Measurements from ENCODE around the gene C1orf174.

Gene C1orf174

GRCh38 chr1:3905266-3905952 lies 5.3 kb upstream of the C1orf174 start:
- TF ChIP-seq, protein P1, sequence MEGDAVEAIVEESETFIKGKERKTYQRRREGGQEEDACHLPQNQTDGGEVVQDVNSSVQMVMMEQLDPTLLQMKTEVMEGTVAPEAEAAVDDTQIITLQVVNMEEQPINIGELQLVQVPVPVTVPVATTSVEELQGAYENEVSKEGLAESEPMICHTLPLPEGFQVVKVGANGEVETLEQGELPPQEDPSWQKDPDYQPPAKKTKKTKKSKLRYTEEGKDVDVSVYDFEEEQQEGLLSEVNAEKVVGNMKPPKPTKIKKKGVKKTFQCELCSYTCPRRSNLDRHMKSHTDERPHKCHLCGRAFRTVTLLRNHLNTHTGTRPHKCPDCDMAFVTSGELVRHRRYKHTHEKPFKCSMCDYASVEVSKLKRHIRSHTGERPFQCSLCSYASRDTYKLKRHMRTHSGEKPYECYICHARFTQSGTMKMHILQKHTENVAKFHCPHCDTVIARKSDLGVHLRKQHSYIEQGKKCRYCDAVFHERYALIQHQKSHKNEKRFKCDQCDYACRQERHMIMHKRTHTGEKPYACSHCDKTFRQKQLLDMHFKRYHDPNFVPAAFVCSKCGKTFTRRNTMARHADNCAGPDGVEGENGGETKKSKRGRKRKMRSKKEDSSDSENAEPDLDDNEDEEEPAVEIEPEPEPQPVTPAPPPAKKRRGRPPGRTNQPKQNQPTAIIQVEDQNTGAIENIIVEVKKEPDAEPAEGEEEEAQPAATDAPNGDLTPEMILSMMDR (IDR thresholded peaks at IDR 0.05; ENCODE audit: low read depth, low read length, missing control alignments) = no peak
- no peak for DNase-seq (ENCODE audit: extremely low read depth, low read depth)
- no peak overlapping the region for H3K4me3 ChIP-seq (replicated peaks; ENCODE audit: low read depth, low read length)

DNA sequence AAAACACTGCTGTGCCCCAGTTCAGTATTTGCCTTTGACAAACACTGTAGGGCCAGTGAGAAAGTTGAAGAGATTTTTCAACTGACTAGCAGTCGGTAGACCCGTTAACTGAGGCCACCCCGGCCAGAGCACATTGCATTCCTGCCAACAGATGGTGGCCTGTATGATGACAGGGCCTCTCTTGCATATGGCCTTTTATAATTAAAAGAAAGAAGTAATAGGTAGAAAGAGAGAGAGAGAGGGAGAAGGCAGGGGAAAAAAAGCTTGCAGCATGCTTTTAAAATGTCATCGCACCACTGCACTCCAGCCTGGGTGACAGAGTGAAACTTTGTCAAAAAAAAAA lies 4.7 kb upstream of the C1orf174 start:
- no peak overlapping the region for H3K4me3 ChIP-seq (replicated peaks; ENCODE audit: low read depth, low read length)
- TF ChIP-seq, protein P1 (IDR thresholded peaks at IDR 0.05; ENCODE audit: low read depth, low read length, missing control alignments) = no peak
- no peak for DNase-seq (ENCODE audit: extremely low read depth, low read depth)

DNA sequence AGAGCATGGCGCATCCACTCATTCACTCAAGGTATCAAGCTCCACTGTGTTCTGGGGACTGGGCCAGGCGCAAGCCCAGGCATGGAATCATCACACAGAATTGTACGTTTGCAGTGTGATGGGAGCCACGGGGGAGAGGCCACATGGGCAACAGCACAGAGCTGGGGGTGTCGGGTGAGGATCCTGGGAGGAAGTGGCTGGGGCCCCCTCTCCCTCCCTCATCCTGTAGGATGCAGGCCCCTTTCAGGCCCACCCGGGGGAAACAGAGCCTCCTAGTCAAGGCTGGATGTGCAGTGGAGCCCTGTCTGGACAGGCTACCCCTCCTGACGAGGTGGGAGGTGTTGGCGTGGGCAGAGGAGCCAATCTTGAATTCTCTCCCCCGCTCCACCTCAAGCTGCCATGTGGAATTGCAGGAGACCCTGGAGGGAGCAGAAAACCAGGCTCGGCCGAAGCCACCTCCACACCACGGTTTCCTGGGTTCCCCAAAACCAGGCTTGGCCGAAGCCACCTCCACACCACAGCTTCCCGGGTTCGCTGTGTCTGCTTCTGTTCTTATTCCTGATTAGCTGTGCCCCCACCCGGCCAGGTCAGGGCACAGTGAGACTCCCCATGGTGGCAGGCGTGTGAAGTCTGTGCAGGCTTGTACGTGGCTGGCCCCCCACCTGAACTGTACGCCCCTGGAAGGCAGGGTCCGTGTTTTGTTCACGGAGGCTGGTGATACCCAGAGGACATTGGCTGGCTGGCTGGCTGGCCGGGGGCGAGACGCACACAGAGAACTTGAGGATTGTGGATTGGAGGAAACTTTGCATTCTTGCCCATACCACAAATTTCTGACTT lies 4.2 kb upstream of the C1orf174 start:
- TF ChIP-seq, protein P1 (IDR thresholded peaks at IDR 0.05; ENCODE audit: low read depth, low read length, missing control alignments) = no peak

GRCh38 chr1:3903141-3904005 lies 3.3 kb upstream of the C1orf174 start:
- TF ChIP-seq, protein P1 (IDR thresholded peaks at IDR 0.05; ENCODE audit: low read depth, low read length, missing control alignments) = no peak
- H3K4me3 ChIP-seq (replicated peaks; ENCODE audit: low read depth, low read length) = no peak overlapping the region
- DNase-seq (ENCODE audit: extremely low read depth, low read depth) = no peak

More for the DNA sequence above, 4.2 kb upstream of the C1orf174 start:
- DNase-seq (ENCODE audit: extremely low read depth, low read depth) = no peak
- no peak overlapping the region for H3K4me3 ChIP-seq (replicated peaks; ENCODE audit: low read depth, low read length)

DNA sequence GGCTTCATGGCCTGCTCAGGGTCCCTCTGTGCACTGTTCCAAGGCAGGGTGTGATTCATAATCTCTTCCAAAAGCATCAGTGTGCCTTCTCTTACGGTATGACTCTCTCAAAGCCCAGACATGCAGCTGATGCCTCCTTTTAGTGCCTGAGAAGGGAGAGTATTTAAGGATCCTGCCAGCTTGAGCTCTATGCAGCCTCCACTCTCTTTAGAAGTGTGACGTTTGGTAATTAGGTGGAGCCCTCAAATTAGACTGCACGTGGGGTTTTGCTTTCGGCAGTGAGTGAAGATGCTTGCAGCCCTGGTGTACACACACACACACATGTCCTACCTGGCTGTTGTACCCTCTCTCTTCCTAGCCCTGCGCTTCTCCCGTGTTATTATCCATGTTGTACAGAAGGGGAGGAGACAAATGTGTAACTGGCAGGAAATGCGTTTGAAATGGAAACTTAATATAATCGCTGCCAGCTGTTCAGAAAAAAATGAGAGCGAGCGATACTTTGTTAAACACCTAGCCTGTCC lies 2.6 kb upstream of the C1orf174 start:
- no peak overlapping the region for H3K4me3 ChIP-seq (replicated peaks; ENCODE audit: low read depth, low read length)
- no peak for DNase-seq (ENCODE audit: extremely low read depth, low read depth)
- TF ChIP-seq, protein P1 (IDR thresholded peaks at IDR 0.05; ENCODE audit: low read depth, low read length, missing control alignments) = no peak

- DNase-seq (ENCODE audit: extremely low read depth, low read depth) = no peak
- TF ChIP-seq, protein P1 (IDR thresholded peaks at IDR 0.05; ENCODE audit: low read depth, low read length, missing control alignments) = no peak
These were observed 2.0 kb upstream of the C1orf174 start for GRCh38 chr1:3902111-3902511.

More at GRCh38 chr1:3902111-3902511, 2.0 kb upstream of the C1orf174 start:
- no peak overlapping the region for H3K4me3 ChIP-seq (replicated peaks; ENCODE audit: low read depth, low read length)

Data from HFF-Myc (cell line).